Measurements from ENCODE around the gene IQCH.

IQCH gene

GRCh38 chr15:67504796-67505195 is 250.2 kb downstream of the IQCH start:
- Mint-ChIP-seq H3K4me1 (ENCODE audit: low read depth) (no peaks in the 10 kb centered on the region), H3K27me3 (ENCODE audit: low read depth) (no peaks in the 10 kb centered on the region), H3K4me3 (no peak overlapping the region), H3K27ac (no peak overlapping the region), H3K9me3 (no peaks in the 10 kb centered on the region), H3K36me3 (ENCODE audit: low read depth) (no peaks in the 10 kb centered on the region)

DNA sequence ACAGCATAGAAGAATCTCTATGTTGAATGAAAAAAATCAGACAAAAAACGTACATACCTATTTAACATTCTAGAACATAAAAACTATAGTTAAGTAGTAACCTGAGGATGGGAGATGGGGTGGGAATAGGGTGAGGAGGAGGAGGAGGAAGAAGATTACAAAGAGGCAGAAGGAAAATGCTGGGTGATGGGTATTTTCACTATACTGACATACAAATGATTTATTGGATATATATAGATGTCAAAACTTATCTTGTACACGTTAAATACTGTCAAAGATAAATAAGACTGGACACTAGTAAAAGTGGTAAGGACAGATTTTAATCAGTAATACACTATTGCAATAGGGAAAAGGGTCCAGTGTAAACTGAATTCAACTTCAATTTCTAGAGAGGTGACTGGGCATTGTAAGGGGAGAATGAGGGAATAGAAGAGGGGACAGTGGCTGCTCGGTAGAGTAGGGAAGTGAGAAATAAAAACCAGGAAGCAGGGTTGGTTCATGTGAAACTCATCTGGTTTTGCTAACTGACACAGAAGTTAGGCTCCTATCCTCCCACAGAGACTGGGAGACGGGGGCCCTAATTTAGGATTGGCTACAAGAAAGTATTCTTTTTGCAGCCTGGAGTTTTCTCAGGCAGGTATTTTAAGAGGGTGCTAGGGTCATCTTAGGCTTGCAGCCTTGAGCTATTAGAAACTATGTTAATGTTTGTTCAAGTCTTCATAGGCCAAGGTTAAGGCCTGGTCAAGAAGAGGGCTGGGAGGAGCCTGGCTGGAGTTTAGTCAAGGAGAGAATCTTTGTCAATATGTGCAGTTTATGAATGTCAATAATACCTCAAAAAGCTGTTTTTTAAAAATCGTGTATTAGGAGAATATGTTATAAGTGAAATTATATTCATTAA is 251.3 kb downstream of the IQCH start:
- Mint-ChIP-seq H3K4me3 (no peak overlapping the region), H3K27me3 (ENCODE audit: low read depth) (no peaks in the 10 kb centered on the region)

DNA sequence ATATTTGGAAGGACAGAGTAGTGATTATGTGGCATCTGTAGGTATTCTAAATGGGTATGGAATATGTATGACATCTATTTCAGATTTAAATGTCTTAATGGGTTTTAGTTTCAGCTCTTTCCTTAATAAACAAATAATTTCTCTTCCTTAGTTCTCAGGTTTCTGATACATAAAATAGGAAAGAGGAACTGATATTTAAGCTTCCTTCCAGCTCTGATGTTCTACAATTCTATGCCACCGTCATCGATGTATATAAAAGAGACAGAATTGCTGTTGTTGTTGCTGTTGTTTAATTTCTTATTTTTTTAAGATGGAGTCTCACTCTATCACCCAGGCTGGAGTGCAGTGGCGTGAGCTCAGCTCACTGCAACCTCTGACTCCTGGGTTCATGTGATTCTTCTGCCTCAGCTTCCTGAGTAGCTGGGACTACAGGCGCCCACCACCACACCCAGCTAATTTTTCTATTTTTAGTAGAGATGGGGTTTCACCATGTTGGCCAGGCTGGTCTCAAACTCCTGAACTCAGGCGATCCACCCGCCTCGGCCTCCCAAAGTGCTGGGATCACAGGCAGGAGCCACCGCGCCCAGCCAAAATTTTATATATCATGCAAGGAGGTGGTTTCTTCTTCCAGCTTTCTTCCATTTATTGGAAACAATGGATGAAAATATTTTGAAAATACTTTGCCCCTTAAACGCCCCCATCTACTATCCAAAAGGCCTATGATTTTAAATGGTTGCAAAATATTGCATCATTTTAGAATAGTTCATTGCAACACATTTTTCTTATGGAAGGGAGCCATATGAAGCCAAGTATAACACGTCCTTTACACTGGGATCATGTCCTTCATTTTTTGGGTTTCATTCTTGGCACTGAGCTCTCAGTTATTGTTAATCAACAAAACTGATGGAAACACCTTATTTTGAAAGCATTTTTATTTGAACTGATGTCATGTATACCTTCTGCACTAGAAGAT is 252.5 kb downstream of the IQCH start:
- H3K4me1 Mint-ChIP-seq (ENCODE audit: low read depth), result peaks cover 4% of the 10 kb centered on the region
- no peaks in the 10 kb centered on the region for H3K9me3 Mint-ChIP-seq
- no peak overlapping the region for H3K4me3 Mint-ChIP-seq
- no peaks in the 10 kb centered on the region for H3K36me3 Mint-ChIP-seq (ENCODE audit: low read depth)
- H3K27ac Mint-ChIP-seq, result no peak overlapping the region
- H3K27me3 Mint-ChIP-seq (ENCODE audit: low read depth), result no peaks in the 10 kb centered on the region

More for the DNA sequence above, 251.3 kb downstream of the IQCH start:
- H3K36me3 Mint-ChIP-seq (ENCODE audit: low read depth), result no peaks in the 10 kb centered on the region
- no peaks in the 10 kb centered on the region for H3K9me3 Mint-ChIP-seq
- H3K27ac Mint-ChIP-seq, result no peak overlapping the region
- H3K4me1 Mint-ChIP-seq (ENCODE audit: low read depth), result no peaks in the 10 kb centered on the region

DNA sequence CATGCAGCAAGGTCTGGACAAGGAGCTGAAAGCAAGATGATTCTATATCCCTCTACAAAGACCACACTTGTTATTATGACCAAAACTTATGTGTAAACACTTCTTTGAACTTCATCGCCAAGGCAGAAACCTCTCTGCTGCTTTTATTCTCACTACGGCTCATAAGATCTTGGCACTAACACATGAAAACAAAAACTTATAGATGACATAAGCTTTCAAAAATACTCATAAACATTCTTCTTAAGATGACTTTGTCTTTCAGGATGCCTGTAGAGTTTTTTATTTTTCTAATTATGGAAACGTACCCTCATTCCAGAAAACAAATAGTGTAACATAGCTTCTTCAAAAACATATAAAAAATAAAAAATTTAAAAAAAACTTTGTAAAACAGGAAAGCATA is 253.8 kb downstream of the IQCH start:
- H3K36me3 Mint-ChIP-seq (ENCODE audit: low read depth), result peaks cover 2% of the 10 kb centered on the region
- no peak overlapping the region for H3K27ac Mint-ChIP-seq
- H3K27me3 Mint-ChIP-seq (ENCODE audit: low read depth), result no peaks in the 10 kb centered on the region
- H3K4me1 Mint-ChIP-seq (ENCODE audit: low read depth), result peaks cover 5% of the 10 kb centered on the region
- no peaks in the 10 kb centered on the region for H3K9me3 Mint-ChIP-seq
- H3K4me3 Mint-ChIP-seq, result no peak overlapping the region

GRCh38 chr15:67509918-67510317 is 255.3 kb downstream of the IQCH start:
- Mint-ChIP-seq H3K4me1 (ENCODE audit: low read depth) (peaks cover 5% of the 10 kb centered on the region), H3K27me3 (ENCODE audit: low read depth) (no peaks in the 10 kb centered on the region), H3K36me3 (ENCODE audit: low read depth) (peaks cover 2% of the 10 kb centered on the region), H3K4me3 (no peak overlapping the region), H3K27ac (no peak overlapping the region), H3K9me3 (no peaks in the 10 kb centered on the region)

GRCh38 chr15:67510597-67511190 is 256.1 kb downstream of the IQCH start:
- H3K4me3 Mint-ChIP-seq, result no peak overlapping the region
- H3K27me3 Mint-ChIP-seq (ENCODE audit: low read depth), result no peaks in the 10 kb centered on the region
- H3K9me3 Mint-ChIP-seq, result no peaks in the 10 kb centered on the region
- no peak overlapping the region for H3K27ac Mint-ChIP-seq
- peaks cover 5% of the 10 kb centered on the region for H3K4me1 Mint-ChIP-seq (ENCODE audit: low read depth)
- peaks cover 2% of the 10 kb centered on the region for H3K36me3 Mint-ChIP-seq (ENCODE audit: low read depth)

GRCh38 chr15:67511606-67512005 is 257.0 kb downstream of the IQCH start:
- Mint-ChIP-seq H3K27me3 (ENCODE audit: low read depth) (no peaks in the 10 kb centered on the region), H3K9me3 (no peaks in the 10 kb centered on the region), H3K27ac (no peak overlapping the region), H3K4me3 (no peak overlapping the region), H3K4me1 (ENCODE audit: low read depth) (peaks cover 5% of the 10 kb centered on the region), H3K36me3 (ENCODE audit: low read depth) (peaks cover 2% of the 10 kb centered on the region)

GRCh38 chr15:67512140-67512539 is 257.6 kb downstream of the IQCH start:
- H3K27ac Mint-ChIP-seq, result no peak overlapping the region
- H3K36me3 Mint-ChIP-seq (ENCODE audit: low read depth), result peaks cover 2% of the 10 kb centered on the region
- H3K27me3 Mint-ChIP-seq (ENCODE audit: low read depth), result no peaks in the 10 kb centered on the region
- peaks cover 5% of the 10 kb centered on the region for H3K4me1 Mint-ChIP-seq (ENCODE audit: low read depth)
- H3K4me3 Mint-ChIP-seq, result no peak overlapping the region
- no peaks in the 10 kb centered on the region for H3K9me3 Mint-ChIP-seq

DNA sequence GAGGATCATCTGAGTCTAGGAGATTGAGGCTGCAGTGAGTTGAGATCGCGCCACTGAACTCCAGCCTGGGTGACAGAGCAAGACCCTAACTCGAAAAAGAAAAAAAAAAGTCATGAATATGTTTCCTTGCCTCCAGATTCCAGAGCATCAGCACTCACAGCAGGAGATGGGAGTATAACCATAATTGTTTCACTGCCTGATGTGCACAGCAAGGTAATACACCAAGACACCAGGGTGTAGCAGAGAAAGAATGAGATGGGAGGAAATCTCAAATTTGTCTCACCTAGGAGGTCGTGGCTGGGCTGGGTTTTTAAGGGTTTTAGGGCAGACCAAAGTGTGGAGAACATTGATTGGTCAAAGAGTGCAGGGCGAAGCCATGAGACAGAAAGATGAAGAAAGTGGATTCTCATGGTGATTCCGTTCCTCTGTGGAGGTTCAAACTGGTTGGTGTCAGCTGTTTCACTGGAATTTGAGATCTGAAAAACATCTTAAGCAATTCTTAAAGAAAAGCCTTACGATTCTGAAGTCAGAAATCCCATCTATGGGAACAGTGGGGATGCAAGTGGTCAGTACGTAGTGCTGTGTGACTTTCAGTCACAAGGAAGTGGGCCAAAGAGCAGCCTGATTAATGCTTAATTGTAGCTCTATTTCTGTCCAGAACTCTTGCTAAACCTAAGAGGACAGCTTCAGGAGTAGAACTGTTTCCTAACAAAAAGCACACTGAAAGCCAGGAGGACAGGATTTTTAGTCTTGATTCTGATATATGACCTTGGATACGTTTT is 258.5 kb downstream of the IQCH start:
- Mint-ChIP-seq H3K27ac (no peak overlapping the region), H3K9me3 (no peaks in the 10 kb centered on the region), H3K27me3 (ENCODE audit: low read depth) (no peaks in the 10 kb centered on the region), H3K4me3 (no peak overlapping the region), H3K4me1 (ENCODE audit: low read depth) (peaks cover 5% of the 10 kb centered on the region), H3K36me3 (ENCODE audit: low read depth) (peaks cover 2% of the 10 kb centered on the region)

DNA sequence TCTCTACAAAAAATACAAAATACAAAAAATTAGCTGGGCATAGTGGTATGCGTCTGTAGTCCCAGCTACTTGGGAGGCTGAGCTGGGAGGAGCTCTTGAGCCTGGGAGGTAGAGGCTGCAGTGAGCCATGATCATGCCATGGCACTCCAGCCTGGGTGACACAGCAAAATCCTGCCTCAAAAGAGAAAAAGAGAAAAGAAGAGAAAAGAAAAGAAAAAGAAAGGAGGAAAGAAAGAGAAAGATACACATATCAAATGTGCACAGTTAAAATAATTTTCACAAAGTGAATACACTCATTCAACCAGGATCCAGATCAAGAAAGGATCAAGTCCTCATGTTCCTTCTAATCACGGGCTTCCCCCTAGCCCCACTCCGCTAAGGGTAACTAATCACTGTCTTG is 260.5 kb downstream of the IQCH start:
- Mint-ChIP-seq H3K4me1 (ENCODE audit: low read depth) (peaks cover 5% of the 10 kb centered on the region), H3K27ac (peak overlapping the region; percentile 63)

DNA sequence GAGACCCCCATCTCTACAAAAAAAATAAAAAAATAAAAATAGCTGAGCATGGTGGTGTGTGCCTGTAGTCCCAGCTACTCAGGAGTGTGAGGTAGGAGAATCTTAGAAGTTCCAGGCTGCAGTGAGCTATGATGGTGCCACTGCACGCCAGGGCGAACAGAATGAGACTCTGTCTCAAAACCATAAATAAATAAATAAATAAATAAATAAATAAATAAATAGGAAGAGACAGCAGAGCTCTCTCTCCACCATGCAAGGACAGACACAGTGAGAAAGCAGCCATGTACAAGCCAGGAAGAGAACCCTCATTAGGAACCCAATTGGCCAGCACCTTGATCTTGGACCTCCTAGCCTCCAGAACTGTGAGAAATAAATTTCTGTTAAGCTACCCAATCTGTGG is 261.0 kb downstream of the IQCH start:
- Mint-ChIP-seq H3K27ac (no peak overlapping the region), H3K9me3 (no peaks in the 10 kb centered on the region), H3K4me3 (no peak overlapping the region), H3K27me3 (ENCODE audit: low read depth) (no peaks in the 10 kb centered on the region), H3K36me3 (ENCODE audit: low read depth) (peaks cover 2% of the 10 kb centered on the region), H3K4me1 (ENCODE audit: low read depth) (peaks cover 7% of the 10 kb centered on the region)

More for the DNA sequence above, 260.5 kb downstream of the IQCH start:
- Mint-ChIP-seq H3K27me3 (ENCODE audit: low read depth) (no peaks in the 10 kb centered on the region), H3K4me3 (no peak overlapping the region), H3K36me3 (ENCODE audit: low read depth) (peaks cover 2% of the 10 kb centered on the region), H3K9me3 (no peaks in the 10 kb centered on the region)

DNA sequence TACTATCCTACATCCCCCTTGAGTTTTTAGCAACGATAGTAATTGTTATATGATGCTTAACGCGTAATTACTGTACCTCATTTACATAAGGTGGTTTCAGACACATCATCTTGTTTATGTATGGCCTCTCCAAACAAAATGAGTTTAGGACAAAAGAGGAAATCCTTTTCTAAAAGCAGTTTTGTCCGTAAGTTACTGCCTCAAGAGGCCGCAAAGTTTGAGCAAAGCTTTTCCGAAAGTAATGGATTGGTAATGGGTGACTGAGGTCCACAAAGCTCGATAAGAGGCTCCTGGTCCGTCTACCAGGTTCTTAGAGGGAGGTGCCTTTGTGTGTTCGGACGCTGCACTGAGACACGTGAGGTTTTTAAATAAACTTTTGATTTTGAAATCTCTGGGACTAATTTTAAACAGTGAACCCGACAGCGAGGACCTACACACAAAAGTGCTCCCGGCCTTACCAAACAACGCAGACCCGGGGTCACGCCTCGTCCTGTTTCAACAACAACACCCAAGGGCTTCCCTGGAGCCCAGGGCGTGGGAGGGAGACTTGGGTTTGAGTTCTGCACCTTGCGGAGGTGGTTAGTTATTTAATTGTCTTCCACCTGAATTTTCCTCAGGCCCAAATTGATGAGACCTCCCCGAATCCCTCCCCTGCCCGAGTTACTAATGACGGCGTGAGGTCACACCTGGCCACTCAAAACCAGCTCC is 265.9 kb downstream of the IQCH start:
- peaks cover 3% of the 10 kb centered on the region for H3K36me3 Mint-ChIP-seq (ENCODE audit: low read depth)

GRCh38 chr15:67521029-67521782 is 266.6 kb downstream of the IQCH start, which contains the start of gene C15orf61:
TSS of gene C15orf61 (plus strand) at chr15:67521131. CDS start at chr15:67521249, 118 bp downstream.
- peaks cover 17% of the 10 kb centered on the region for H3K4me1 Mint-ChIP-seq (ENCODE audit: low read depth)
- peak within 1 kb of the TSS; percentile 93 for H3K27ac Mint-ChIP-seq

More for the DNA sequence above, 265.9 kb downstream of the IQCH start:
- Mint-ChIP-seq H3K9me3 (no peaks in the 10 kb centered on the region), H3K4me3 (peak overlapping the region; percentile 83), H3K27me3 (ENCODE audit: low read depth) (no peaks in the 10 kb centered on the region), H3K4me1 (ENCODE audit: low read depth) (peaks cover 17% of the 10 kb centered on the region), H3K27ac (peak overlapping the region; percentile 81)

More at GRCh38 chr15:67521029-67521782, 266.6 kb downstream of the IQCH start, which contains the start of gene C15orf61:
- Mint-ChIP-seq H3K27me3 (ENCODE audit: low read depth) (no peaks in the 10 kb centered on the region), H3K36me3 (ENCODE audit: low read depth) (peaks cover 3% of the 10 kb centered on the region), H3K4me3 (peak within 1 kb of the TSS; percentile 89), H3K9me3 (no peaks in the 10 kb centered on the region)
